GM12874 (cell line): ENCODE results near the gene STK16.

ENCODE experiments used
- CTCF ChIP-seq: IDR thresholded peaks from 2 replicates; pipeline ENCODE4 v1.5.1; 2011; ENCODE audit warnings: low read depth, mild to moderate bottlenecking, control low read depth, low read length, moderate library complexity; ENCODE audit not compliant: insufficient read depth

The STK16 gene

GRCh38 chr2:219299372-219299760, 54.1 kb downstream of the STK16 start:
- TF ChIP-seq CTCF: no peak
